ENCODE data around the gene UXS1. TPM values are rescaled to one million over a fixed set of nuclear protein-coding genes. Genes with fewer than 3 reads are reported as not detected.

The UXS1 gene
- polyA plus RNA-seq, 3 donors, result 23.4 to 33.8 (median 29.3) TPM

GRCh38 chr2:106139238-106139935 lies 54.7 kb downstream of the UXS1 start:
- H3K27ac ChIP-seq (ENCODE audit: low read depth in 1 of 2, low read length in 2 of 2), result no peak overlapping the region
- DNase-seq, result no peak
- Mint-ChIP-seq H3K27me3 (ENCODE audit: low read depth in 3 of 3) (no peaks in the 10 kb centered on the region), H3K9me3 (peaks cover 0 to 4% (median 0%) of the 10 kb centered on the region in 7 donors), H3K4me3 (no peak overlapping the region), H3K4me1 (peaks cover 4% of the 10 kb centered on the region), H3K27ac (no peak overlapping the region), H3K36me3 (peaks cover 38 to 56% of the 10 kb centered on the region in 2 donors)
- 100% methylated on average over 1 of the region's 10 CpGs for WGBS (ENCODE audit: insufficient coverage)
- intact Hi-C loops (cut with micrococcal nuclease), result no loop called here
- no peak overlapping the region for H3K4me2 ChIP-seq (replicated peaks; ENCODE audit: extremely low read depth, low read length, poor library complexity, severe bottlenecking)
- H3K79me2 ChIP-seq (ENCODE audit: insufficient read depth, low read length), result no peaks in the 10 kb centered on the region
- peaks cover 3% of the 10 kb centered on the region for H4K20me1 ChIP-seq (ENCODE audit: insufficient read depth, low read length)
- TF ChIP-seq CTCF (IDR thresholded peaks at IDR 0.05), result no peak
- peaks cover 9 to 54% of the 10 kb centered on the region in 2 donors for H3K36me3 ChIP-seq (replicated peaks in 1 of 2; ENCODE audit: control insufficient read depth in 1 of 2, insufficient read depth in 2 of 2, low read length in 2 of 2)
- H3K27me3 ChIP-seq (ENCODE audit: control insufficient read depth in 2 of 2, insufficient read depth in 2 of 2, low read length in 2 of 2), result no peaks in the 10 kb centered on the region
- no peak overlapping the region for H3K4me3 ChIP-seq (replicated peaks in 1 of 3; ENCODE audit: low read depth in 2 of 3, low read length in 3 of 3)
- no peak overlapping the region for H3K9ac ChIP-seq (ENCODE audit: insufficient read depth, low read length, poor library complexity, severe bottlenecking)
- no peak overlapping the region for H2AFZ ChIP-seq (ENCODE audit: insufficient read depth, low read depth, low read length, poor library complexity, severe bottlenecking)
- no peaks in the 10 kb centered on the region for H3K4me1 ChIP-seq (ENCODE audit: control insufficient read depth in 1 of 2, insufficient read depth in 2 of 2, low read length in 2 of 2)
- H3K9me3 ChIP-seq (replicated peaks in 1 of 2; ENCODE audit: control insufficient read depth in 1 of 2, insufficient read depth in 1 of 2, low read length in 2 of 2), result no peaks in the 10 kb centered on the region

GRCh38 chr2:106138543-106139237 lies 55.4 kb downstream of the UXS1 start:
- Histone ChIP-seq H3K4me2 (replicated peaks; ENCODE audit: extremely low read depth, low read length, poor library complexity, severe bottlenecking) (no peak overlapping the region), H3K9me3 (replicated peaks in 1 of 2; ENCODE audit: control insufficient read depth in 1 of 2, insufficient read depth in 1 of 2, low read length in 2 of 2) (no peaks in the 10 kb centered on the region), H2AFZ (ENCODE audit: insufficient read depth, low read depth, low read length, poor library complexity, severe bottlenecking) (no peak overlapping the region), H3K79me2 (ENCODE audit: insufficient read depth, low read length) (no peaks in the 10 kb centered on the region), H4K20me1 (ENCODE audit: insufficient read depth, low read length) (peaks cover 3% of the 10 kb centered on the region), H3K4me3 (replicated peaks in 1 of 3; ENCODE audit: low read depth in 2 of 3, low read length in 3 of 3) (no peak overlapping the region), H3K27me3 (ENCODE audit: control insufficient read depth in 2 of 2, insufficient read depth in 2 of 2, low read length in 2 of 2) (no peaks in the 10 kb centered on the region), H3K36me3 (replicated peaks in 1 of 2; ENCODE audit: control insufficient read depth in 1 of 2, insufficient read depth in 2 of 2, low read length in 2 of 2) (peaks cover 9 to 47% of the 10 kb centered on the region in 2 donors), H3K27ac (ENCODE audit: low read depth in 1 of 2, low read length in 2 of 2) (no peak overlapping the region), H3K4me1 (ENCODE audit: control insufficient read depth in 1 of 2, insufficient read depth in 2 of 2, low read length in 2 of 2) (no peaks in the 10 kb centered on the region), H3K9ac (ENCODE audit: insufficient read depth, low read length, poor library complexity, severe bottlenecking) (no peak overlapping the region)
- WGBS (ENCODE audit: insufficient coverage), result 78% methylated on average over 9 of the region's 11 CpGs
- Mint-ChIP-seq H3K9me3 (peaks cover 0 to 4% (median 0%) of the 10 kb centered on the region in 7 donors), H3K4me1 (peaks cover 4% of the 10 kb centered on the region), H3K36me3 (peaks cover 31 to 50% of the 10 kb centered on the region in 2 donors), H3K4me3 (no peak overlapping the region), H3K27me3 (ENCODE audit: low read depth in 3 of 3) (no peaks in the 10 kb centered on the region), H3K27ac (peak overlapping the region in 3 of 7 donors; percentile 56 to 74 (median 72))
- intact Hi-C loops (cut with micrococcal nuclease), result no loop called here
- DNase-seq, result no peak
- TF ChIP-seq CTCF (IDR thresholded peaks at IDR 0.05), result no peak

All from CD14-positive monocyte (primary cell).